Osteoblast (primary cell): Measurements from ENCODE around the gene COL4A2. TPM values are rescaled to one million over a fixed set of nuclear protein-coding genes. Genes with fewer than 3 reads are reported as not detected.

Source experiments
- DNase-seq: peaks from one replicate; pipeline ENCODE4 v3.0.0; 2011; ENCODE audit warnings: low spot score, mixed read lengths; ENCODE audit not compliant: insufficient read length; ENCODE audit errors: missing footprints
- H2AFZ ChIP-seq: 2 replicates; pipeline ENCODE4 v1.6.0; 2011; ENCODE audit warnings: mild to moderate bottlenecking, low read length
- H3K27ac ChIP-seq: 2 replicates; pipeline ENCODE4 v1.5.1; 2011; ENCODE audit warnings: mild to moderate bottlenecking, low read depth, low read length, moderate library complexity
- H3K27me3 ChIP-seq: 2 replicates; pipeline ENCODE4 v1.6.0; 2012; ENCODE audit warnings: mild to moderate bottlenecking, control low read depth, inconsistent platforms, low read length, moderate library complexity; ENCODE audit not compliant: insufficient read depth
- H3K36me3 ChIP-seq: 2 replicates; pipeline ENCODE4 v1.5.1; 2011; ENCODE audit warnings: mild to moderate bottlenecking, low read length, control low read depth, moderate library complexity; ENCODE audit not compliant: insufficient read depth
- H3K4me1 ChIP-seq: 2 replicates; pipeline ENCODE4 v1.5.1; 2011; ENCODE audit warnings: mild to moderate bottlenecking, low read length, control low read depth, moderate library complexity; ENCODE audit not compliant: insufficient read depth
- H3K4me2 ChIP-seq: 2 replicates; pipeline ENCODE4 v1.6.0; 2011; ENCODE audit warnings: mild to moderate bottlenecking, low read length; ENCODE audit not compliant: insufficient read depth
- H3K4me3 ChIP-seq: fragments of 200-600 bp; sonication (generic); 3 replicates; pipeline ENCODE4 v1.5.1; 2012; ENCODE audit warnings: mild to moderate bottlenecking, low read length, inconsistent platforms; ENCODE audit not compliant: insufficient read depth
- H3K79me2 ChIP-seq: 2 replicates; pipeline ENCODE4 v1.6.0; 2012; ENCODE audit warnings: mild to moderate bottlenecking, low read length, control low read depth, inconsistent platforms; ENCODE audit not compliant: insufficient read depth
- H3K9me3 ChIP-seq: 2 replicates; pipeline ENCODE4 v1.5.1; 2011; ENCODE audit warnings: low read depth, low read length, control low read depth
- H4K20me1 ChIP-seq: 2 replicates; pipeline ENCODE4 v1.6.0; 2012; ENCODE audit warnings: mild to moderate bottlenecking, low read length, control low read depth; ENCODE audit not compliant: insufficient read depth
- CTCF ChIP-seq: IDR thresholded peaks from 2 replicates; pipeline ENCODE4 v1.5.1; 2011; ENCODE audit warnings: mild to moderate bottlenecking, low read depth, low read length, moderate library complexity; ENCODE audit errors: extremely low read depth
- total RNA-seq: library from RNA; depleted of rRNA; stranded (reverse); fragments of >200 nt; gene quantifications from 2 replicates; pipeline ENCODE4 v1.2.3, GENCODE V29; 2012

Gene COL4A2
- total RNA-seq, 1 donor: 267 TPM

- Histone ChIP-seq H3K79me2 (peaks cover 80% of the 10 kb centered on the region), H3K4me1 (no peaks in the 10 kb centered on the region), H3K4me2 (no peak overlapping the region), H3K9me3 (no peaks in the 10 kb centered on the region), H3K4me3 (no peak overlapping the region), H3K27me3 (no peaks in the 10 kb centered on the region), H2AFZ (no peak overlapping the region), H4K20me1 (peaks cover 42% of the 10 kb centered on the region), H3K36me3 (peaks cover 42% of the 10 kb centered on the region), H3K27ac (no peak overlapping the region)
- no peak for TF ChIP-seq CTCF
- DNase-seq: no peak
These were observed 41.2 kb upstream of the COL4A2 start for GRCh38 chr13:110265682-110266430.

DNA sequence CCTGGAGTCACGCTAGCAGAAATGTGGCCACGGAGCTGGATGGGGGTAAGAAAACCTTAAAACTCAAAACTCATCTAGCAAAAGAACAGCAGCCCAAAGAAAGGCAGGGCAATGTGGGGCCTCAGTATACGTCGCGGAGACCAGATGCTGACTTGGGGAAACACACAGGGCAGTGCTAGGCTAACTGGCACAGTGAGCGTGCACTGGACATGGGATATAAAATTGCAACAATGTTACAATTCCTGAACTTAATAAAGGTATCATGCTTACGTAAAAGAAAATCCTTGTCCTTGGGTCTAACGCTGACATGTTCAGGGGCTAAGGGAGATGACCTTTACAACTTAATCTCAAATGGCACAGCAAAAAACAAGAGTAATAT is 40.7 kb upstream of the COL4A2 start:
- no peaks in the 10 kb centered on the region for H3K4me1 ChIP-seq
- no peak for DNase-seq
- no peak overlapping the region for H3K27ac ChIP-seq
- peaks cover 48% of the 10 kb centered on the region for H4K20me1 ChIP-seq
- no peak overlapping the region for H2AFZ ChIP-seq
- no peak for TF ChIP-seq CTCF
- H3K79me2 ChIP-seq: peaks cover 80% of the 10 kb centered on the region
- H3K9me3 ChIP-seq: no peaks in the 10 kb centered on the region
- peaks cover 43% of the 10 kb centered on the region for H3K36me3 ChIP-seq
- no peak overlapping the region for H3K4me2 ChIP-seq
- no peaks in the 10 kb centered on the region for H3K27me3 ChIP-seq
- H3K4me3 ChIP-seq: no peak overlapping the region

GRCh38 chr13:110266983-110267382 is 40.1 kb upstream of the COL4A2 start:
- DNase-seq: no peak
- no peak for TF ChIP-seq CTCF
- Histone ChIP-seq H3K27ac (no peak overlapping the region), H3K36me3 (peaks cover 44% of the 10 kb centered on the region), H3K9me3 (no peaks in the 10 kb centered on the region), H3K27me3 (no peaks in the 10 kb centered on the region), H3K4me1 (no peaks in the 10 kb centered on the region), H3K4me3 (no peak overlapping the region), H2AFZ (no peak overlapping the region), H3K4me2 (no peak overlapping the region), H4K20me1 (peaks cover 47% of the 10 kb centered on the region), H3K79me2 (peaks cover 77% of the 10 kb centered on the region)

- no peak overlapping the region for H2AFZ ChIP-seq
- no peak for DNase-seq
- TF ChIP-seq CTCF: no peak
- H3K27me3 ChIP-seq: no peaks in the 10 kb centered on the region
- H3K4me1 ChIP-seq: no peaks in the 10 kb centered on the region
- peaks cover 77% of the 10 kb centered on the region for H3K79me2 ChIP-seq
- H3K4me2 ChIP-seq: no peak overlapping the region
- H3K4me3 ChIP-seq: no peak overlapping the region
- H4K20me1 ChIP-seq: peaks cover 44% of the 10 kb centered on the region
- no peaks in the 10 kb centered on the region for H3K9me3 ChIP-seq
- H3K27ac ChIP-seq: no peak overlapping the region
- H3K36me3 ChIP-seq: peaks cover 55% of the 10 kb centered on the region
These were observed 39.0 kb upstream of the COL4A2 start for GRCh38 chr13:110268061-110268460.
